Lower lobe of right lung (tissue), 2 donors: ENCODE results near the gene SLC45A2. TPM values are rescaled to one million over a fixed set of nuclear protein-coding genes. Genes with fewer than 3 reads are reported as not detected.

Source experiments
- ATAC-seq, 2 donors: fragments of 200-7000 bp; cut with Tn5 transposase; one replicate each; pipeline ENCODE4 v1.9.1; 2020 to 2022; ENCODE audit warnings: mild to moderate bottlenecking in 2 of 2, moderate library complexity in 2 of 2
- DNase-seq: peaks from one replicate; pipeline ENCODE4 v3.0.0-alpha.2; 2020
- H3K27ac ChIP-seq: fragments of 200-600 bp; one replicate; pipeline ENCODE4 v1.8.0; 2022
- H3K27me3 ChIP-seq: fragments of 200-600 bp; one replicate; pipeline ENCODE4 v1.8.0; 2022; ENCODE audit warnings: low read depth
- H3K36me3 ChIP-seq: fragments of 200-600 bp; one replicate; pipeline ENCODE4 v1.8.0; 2022; ENCODE audit warnings: mild to moderate bottlenecking
- H3K4me1 ChIP-seq: fragments of 200-600 bp; one replicate; pipeline ENCODE4 v1.8.0; 2022
- H3K4me3 ChIP-seq: fragments of 200-600 bp; one replicate; pipeline ENCODE4 v1.8.0; 2022; ENCODE audit warnings: mild to moderate bottlenecking
- H3K9me3 ChIP-seq: fragments of 200-600 bp; one replicate; pipeline ENCODE4 v1.8.0; 2022
- intact Hi-C: fragments of 100-400 bp; cut with DNase I; formaldehyde crosslinking; loops from one replicate; pipeline ENCODE4 v1.11.0; 2022
- total RNA-seq: library from RNA; stranded (reverse); fragmentation: NEBNext Ultra II Directional; extraction: Animal tissue kit (Norgen Biotek cat#: 25700); gene quantifications from one replicate; pipeline ENCODE4 v1.2.1, GENCODE V29; 2021
- TF ChIP-seq, protein P1 (sequence below): fragments of 200-600 bp; IDR thresholded peaks from one replicate; pipeline ENCODE4 v1.8.0; 2022; ENCODE audit warnings: antibody characterized with exemption, mild to moderate bottlenecking
- donor health status: DM: no; HTN: yes; CAD: no; lungs with severe emphysema.

Gene SLC45A2
- total RNA-seq, 1 donor from 2014 or later, result not detected

DNA sequence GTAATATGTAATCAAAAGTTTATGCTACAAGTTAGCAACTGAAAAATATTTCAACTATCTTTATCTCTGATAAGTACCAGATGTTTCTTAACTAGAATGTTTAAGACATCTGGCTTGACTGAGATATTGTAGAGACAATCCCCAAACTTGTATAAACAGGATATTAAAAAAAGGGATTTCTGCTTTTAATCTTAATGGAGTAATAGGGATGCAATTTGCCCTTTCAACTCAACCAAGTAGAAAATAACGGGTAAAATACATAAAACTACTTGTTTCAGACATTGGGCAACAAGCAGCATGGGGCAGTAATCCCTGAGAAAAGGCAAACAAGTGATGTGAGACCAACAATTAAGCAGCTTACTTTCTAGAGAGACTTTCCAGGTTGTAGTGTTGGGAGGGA, 83.3 kb downstream of the SLC45A2 start:
- H3K27me3 ChIP-seq, result peaks cover 3% of the 10 kb centered on the region
- no peak overlapping the region for H3K27ac ChIP-seq
- H3K9me3 ChIP-seq, result peaks cover 9% of the 10 kb centered on the region
- no peaks in the 10 kb centered on the region for H3K36me3 ChIP-seq
- H3K4me3 ChIP-seq, result no peak overlapping the region
- ATAC-seq, result no peak
- no peak for DNase-seq
- intact Hi-C loops, result no loop called here
- TF ChIP-seq, protein P1, sequence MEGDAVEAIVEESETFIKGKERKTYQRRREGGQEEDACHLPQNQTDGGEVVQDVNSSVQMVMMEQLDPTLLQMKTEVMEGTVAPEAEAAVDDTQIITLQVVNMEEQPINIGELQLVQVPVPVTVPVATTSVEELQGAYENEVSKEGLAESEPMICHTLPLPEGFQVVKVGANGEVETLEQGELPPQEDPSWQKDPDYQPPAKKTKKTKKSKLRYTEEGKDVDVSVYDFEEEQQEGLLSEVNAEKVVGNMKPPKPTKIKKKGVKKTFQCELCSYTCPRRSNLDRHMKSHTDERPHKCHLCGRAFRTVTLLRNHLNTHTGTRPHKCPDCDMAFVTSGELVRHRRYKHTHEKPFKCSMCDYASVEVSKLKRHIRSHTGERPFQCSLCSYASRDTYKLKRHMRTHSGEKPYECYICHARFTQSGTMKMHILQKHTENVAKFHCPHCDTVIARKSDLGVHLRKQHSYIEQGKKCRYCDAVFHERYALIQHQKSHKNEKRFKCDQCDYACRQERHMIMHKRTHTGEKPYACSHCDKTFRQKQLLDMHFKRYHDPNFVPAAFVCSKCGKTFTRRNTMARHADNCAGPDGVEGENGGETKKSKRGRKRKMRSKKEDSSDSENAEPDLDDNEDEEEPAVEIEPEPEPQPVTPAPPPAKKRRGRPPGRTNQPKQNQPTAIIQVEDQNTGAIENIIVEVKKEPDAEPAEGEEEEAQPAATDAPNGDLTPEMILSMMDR, result no peak
- H3K4me1 ChIP-seq, result no peaks in the 10 kb centered on the region

Other genes starting within 250 kb of the SLC45A2 start
- 7.6 TPM for gene ADAMTS12, start 92.7 kb downstream of the SLC45A2 start, total RNA-seq
- gene RXFP3, start 48.3 kb downstream of the SLC45A2 start, total RNA-seq, result not detected
- 12.2 TPM for gene AMACR, start 23.4 kb upstream of the SLC45A2 start, total RNA-seq
- 6.7 TPM for gene C1QTNF3, start 58.5 kb upstream of the SLC45A2 start, total RNA-seq